HG02623 (cell line): Measurements from ENCODE around the gene MFAP3.
"Not testable (repeated sequence)": the region's sequence is repeated elsewhere in the genome, so short reads cannot be mapped to it uniquely, and the experiment has no call there.

Experiments used
- ATAC-seq: cut with Tn5 transposase; IDR thresholded peaks from one replicate; pipeline ENCODE4 v1.9.1; 2021; ENCODE audit warnings: moderate library complexity; ENCODE audit not compliant: unreplicated experiment

MFAP3 gene

DNA sequence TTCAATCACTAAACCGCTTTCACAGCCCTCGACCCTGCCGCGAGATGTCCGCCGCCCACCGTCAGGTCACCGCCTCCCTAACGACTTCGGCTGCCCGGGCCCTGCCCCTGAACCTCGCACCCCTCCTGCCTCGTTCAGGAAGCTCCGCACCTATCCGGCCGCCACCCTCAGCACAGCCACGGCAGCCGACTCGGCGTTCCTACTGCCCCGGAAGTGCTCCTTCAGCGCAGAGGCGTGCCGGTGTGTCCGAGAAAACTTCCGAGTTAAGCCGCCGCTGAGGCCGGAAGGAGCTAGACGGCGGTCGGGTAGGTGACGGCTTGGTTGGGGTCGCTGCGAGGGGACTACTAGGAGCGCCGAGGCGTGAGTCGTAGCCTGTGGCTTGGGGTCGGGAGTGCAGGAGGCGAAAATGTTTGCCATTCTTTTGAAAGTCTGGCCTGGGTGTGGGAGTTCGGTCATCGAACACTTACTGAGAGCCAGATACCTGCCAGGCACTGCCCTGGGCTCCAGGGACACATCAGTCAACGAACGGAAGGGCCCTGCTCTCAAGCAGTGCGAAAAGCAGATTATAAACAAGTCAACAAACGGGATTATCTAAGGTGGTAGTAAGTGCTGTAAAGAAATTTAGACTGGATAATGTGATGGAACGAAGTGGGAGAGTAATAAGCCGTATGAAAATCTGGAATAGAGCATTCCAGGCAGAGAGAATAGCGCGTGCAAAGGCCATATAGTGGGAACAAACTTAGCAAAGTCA lies at the start of gene MFAP3, which contains the start of gene FAM114A2:
MFAP3 (plus strand) TSS at position 261 of the 751 bp plus-strand sequence. CDS start 10,756 bp downstream, outside the sequence.
FAM114A2 (minus strand) TSS at position 204 of the 751 bp plus-strand sequence. CDS start 3,957 bp downstream, outside the sequence.
- peak; percentile 97 for ATAC-seq

DNA sequence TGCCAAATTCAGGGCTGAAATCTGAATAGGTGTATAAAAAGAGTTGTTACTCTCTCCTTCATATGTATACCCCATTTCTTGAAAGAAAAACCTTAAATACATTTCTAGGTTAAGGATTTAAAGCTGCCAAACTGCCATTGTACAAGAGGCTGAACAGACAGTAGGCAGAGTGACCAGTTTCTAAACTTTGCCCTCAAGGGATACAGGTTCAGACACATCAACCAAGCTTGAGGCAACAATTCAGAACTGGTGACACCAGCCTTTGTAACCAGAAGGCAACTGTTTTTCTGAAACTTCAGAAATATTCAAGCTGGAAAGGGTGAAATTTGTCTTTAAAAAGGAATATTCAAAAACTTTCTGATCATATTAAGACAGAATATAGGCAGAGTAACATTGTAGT lies 47.6 kb upstream of the MFAP3 start:
- ATAC-seq: no peak

- no peak for ATAC-seq
Measured at GRCh38 chr5:153998010-153998409, 40.8 kb upstream of the MFAP3 start.

DNA sequence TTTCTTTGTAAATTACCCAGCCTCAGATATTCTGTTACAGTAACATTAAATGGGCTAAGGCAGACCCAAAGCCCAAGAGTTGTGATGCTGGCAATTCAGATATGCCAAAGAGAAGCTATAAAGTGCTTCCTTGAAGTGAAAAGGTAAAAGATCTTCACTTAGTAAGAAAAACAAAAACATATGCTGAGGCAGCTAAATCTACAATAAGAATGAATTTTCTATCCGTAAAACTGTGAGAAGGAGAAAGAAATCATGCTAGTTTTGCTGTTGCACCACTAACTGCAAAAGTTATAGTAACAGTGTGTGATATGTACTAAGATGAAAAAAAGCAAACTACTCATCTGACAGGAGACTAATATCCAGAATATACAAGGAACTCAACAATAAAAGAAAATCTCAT lies 40.0 kb upstream of the MFAP3 start:
- no peak for ATAC-seq

- ATAC-seq: no peak
Measured at GRCh38 chr5:153999995-154000394, 38.8 kb upstream of the MFAP3 start.

DNA sequence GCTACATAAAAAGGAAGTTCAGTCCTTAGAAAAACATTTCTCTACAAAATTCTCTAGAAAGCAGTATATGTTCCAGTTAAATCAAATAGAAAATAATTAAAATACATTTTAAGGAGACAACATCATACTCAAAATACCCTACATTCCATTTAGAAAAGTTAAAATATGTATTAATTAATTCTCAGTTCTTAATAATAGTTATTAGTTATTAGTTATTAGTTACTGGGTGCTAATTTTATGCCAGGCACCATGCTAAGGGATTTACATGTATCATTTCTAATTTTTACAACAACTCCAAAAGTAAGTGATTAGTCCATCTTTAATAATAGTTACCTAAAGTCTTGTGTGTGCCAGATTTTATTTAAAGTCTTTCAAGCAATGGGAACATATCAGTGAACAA lies 38.1 kb upstream of the MFAP3 start:
- no peak for ATAC-seq

DNA sequence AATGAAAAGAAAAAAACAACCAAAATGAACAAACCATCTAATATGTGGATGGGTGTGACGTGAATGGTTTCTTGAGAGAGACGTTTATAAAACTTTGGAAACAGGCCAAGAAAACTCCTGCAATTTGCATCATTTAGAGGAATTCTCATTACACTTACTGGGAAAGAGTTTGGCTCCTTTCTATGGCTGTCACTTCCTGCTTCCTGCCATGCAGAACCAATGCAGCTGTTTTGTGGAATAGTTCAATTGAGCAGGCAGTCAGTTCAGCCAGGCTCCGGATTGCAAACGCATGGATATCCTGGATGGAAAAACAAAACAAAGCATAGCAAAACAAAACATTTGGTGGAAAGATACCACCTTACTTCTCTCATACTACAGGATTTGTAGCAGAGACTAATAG lies 36.7 kb upstream of the MFAP3 start:
- no peak for ATAC-seq

GRCh38 chr5:154002511-154003020 lies 36.2 kb upstream of the MFAP3 start:
- no peak for ATAC-seq

DNA sequence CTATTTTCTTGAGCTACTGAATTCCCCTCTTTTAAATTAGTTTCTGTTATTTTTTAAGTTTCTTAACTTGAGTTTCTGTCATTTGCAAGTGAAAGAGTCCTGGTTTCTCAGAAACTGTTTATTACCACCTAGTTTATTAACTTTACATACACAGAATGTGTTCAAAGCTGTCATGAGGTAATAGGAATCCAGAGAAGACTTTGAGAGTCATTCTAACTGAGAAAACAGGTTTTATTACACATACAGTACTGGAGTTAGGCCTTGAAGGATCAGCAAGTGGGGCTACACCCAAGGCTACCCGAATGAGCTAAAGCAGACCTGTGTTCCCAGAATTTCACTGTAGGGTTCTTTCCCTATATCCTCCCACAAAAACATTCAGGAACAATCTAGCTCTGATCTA lies 33.1 kb upstream of the MFAP3 start:
- peak; percentile 56 for ATAC-seq

DNA sequence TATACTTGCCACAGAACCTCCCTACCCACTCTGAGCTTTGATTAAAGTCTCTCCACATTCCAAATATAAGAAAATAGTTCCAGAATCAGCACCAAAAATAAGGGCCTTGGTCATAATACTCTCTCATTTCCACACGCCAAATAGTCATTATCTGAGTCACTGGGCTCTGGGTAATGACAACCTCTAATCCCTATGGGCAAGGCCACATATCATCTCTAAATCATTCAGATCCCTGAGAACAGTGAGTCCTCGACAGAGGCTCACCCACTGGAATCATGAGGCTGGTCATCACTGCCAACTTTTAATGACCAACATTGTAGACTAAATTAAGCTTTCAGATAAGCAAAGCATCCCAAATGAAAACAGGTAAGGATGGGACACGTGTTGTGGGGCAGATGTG lies 28.1 kb upstream of the MFAP3 start:
- ATAC-seq: no peak

GRCh38 chr5:154015071-154015693 lies 23.6 kb upstream of the MFAP3 start:
- ATAC-seq: no peak

DNA sequence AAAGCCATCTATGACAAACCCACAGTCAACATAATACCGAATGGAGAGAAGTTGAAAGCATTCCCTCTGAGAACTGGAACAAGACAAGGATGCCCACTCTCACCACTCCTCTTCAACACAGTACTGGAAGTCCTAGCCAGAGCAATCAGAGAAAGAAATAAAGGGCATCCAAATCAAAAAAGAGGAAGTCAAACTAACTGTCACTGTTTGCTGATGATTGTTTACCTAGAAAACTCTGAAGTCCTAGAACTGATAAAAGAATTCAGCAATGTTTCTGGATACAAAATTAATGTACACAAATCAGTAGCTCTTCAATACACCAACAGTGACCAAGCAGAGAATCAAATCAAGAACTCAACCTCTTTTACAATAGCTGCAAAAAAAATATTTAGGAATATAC lies 19.8 kb upstream of the MFAP3 start:
- ATAC-seq: not testable (repeated sequence)

GRCh38 chr5:154025951-154026350 lies 12.8 kb upstream of the MFAP3 start:
- ATAC-seq: no peak

DNA sequence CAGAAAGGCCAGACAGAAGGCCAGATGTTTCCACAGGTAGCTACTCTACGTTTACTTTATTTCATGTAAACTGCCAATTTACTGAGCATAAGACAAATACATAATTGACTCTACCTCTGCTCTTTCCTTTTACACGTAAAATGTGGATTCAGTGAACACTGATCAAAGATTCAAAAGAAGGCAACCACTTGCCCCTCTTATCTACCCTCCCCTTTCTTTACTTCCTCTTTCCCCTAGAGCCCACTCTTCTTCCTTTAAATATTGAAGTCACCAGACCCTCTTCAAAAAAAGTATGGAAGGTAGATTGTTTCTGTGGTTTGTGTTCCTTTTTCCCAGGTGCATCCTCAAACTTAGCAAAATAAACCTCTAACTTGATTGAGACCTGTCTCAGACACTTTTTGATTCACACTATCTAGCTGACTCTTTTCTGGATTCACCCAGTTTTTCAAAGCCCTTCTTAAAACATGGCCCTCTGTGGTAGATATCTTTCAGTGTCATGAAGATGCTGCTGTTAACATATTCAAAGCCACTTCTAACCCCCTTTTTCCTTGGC lies 6.8 kb upstream of the MFAP3 start:
- no peak for ATAC-seq

- no peak for ATAC-seq
Measured at GRCh38 chr5:154034944-154035343, 3.8 kb upstream of the MFAP3 start.

DNA sequence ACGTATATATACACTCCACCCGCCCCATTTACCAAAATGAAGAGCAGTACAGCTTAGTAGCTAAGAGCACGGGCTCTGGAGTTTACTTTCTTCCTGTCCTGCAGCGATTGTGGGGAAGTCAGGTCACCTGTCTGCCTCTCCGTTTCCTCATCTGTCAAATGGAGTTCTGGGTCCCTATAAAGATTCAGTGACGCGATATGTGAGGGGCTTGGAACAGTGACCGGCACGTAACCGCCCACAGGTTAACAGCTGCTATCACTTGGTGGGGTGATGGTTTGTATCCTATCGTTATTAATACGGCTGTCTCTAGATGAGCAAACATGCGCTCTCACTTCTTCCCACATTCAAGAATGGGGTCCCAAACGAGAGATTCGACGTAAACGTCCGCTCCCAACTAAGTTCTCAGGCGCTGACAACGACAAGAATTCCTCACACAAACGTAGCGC lies 483 bp upstream of the MFAP3 start:
- peak; percentile 39 for ATAC-seq

DNA sequence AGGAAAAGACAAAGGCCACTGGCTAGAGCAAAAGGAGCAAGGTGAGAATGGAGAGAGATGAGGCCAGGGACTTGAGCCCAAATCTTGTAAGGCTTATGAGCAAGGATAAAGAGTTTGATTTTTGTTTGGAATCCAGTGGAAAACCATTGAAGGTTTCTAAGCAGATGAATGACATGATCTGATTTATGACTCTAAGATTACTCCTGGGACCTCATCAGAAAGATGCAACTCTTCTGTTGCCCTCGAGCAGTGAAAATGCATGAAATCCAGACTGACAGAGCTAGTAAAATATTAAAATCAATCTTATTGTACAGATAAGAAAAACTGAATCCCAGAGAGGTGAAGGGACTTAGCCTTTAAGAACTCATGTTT lies 677 bp downstream of the MFAP3 start:
- ATAC-seq: no peak

GRCh38 chr5:154042766-154043165 lies 4.0 kb downstream of the MFAP3 start:
- ATAC-seq: no peak

DNA sequence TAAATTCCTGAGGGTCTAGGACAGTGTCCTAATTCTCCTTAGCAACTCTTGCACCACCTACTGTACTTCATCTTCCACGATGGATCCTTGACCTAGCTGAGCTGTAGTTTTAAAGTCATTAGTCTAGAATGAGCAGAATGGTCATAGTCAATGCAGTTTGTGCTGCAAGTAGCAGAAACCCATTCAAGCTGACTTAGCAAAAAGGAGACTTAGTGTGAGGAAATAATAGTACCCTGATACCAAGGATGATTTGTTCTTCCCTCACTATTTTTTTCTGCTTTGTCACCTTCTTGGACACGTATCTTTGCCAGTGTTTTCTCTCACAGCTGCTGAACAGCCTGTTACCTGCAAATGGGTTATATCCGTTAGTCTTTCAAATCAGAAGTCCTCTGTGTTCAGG lies 5.3 kb downstream of the MFAP3 start:
- no peak for ATAC-seq

GRCh38 chr5:154044581-154044980 lies 5.8 kb downstream of the MFAP3 start:
- ATAC-seq: no peak

- ATAC-seq: no peak
Measured at GRCh38 chr5:154046486-154046885, 7.7 kb downstream of the MFAP3 start.

- no peak for ATAC-seq
Measured at GRCh38 chr5:154047324-154047723, 8.6 kb downstream of the MFAP3 start.
